Right cardiac atrium (tissue), 5 donors: ENCODE results near the gene PCSK6. TPM values are rescaled to one million over a fixed set of nuclear protein-coding genes. Genes with fewer than 3 reads are reported as not detected.

Experiments used
- ATAC-seq, 2 donors: fragments of 200-7000 bp; cut with Tn5 transposase; one replicate each; pipeline versions ENCODE4 v1.8.0 to v1.9.1; 2020; ENCODE audit warnings: moderate library complexity in 2 of 2, mild to moderate bottlenecking in 1 of 2
- DNase-seq, 3 donors: peaks; one replicate each; pipeline ENCODE4 v3.0.0-alpha.2; 2020
- H3K27ac ChIP-seq: one replicate; pipeline ENCODE4 v1.5.1; 2013; ENCODE audit warnings: mild to moderate bottlenecking, low read length, control low read depth, moderate library complexity
- H3K27me3 ChIP-seq: one replicate; pipeline ENCODE4 v1.6.1; 2013; ENCODE audit not compliant: control insufficient read depth, insufficient read depth
- H3K4me1 ChIP-seq: one replicate; pipeline ENCODE4 v1.6.1; 2013; ENCODE audit warnings: low read length; ENCODE audit not compliant: control insufficient read depth, insufficient read depth
- H3K4me3 ChIP-seq: one replicate; pipeline ENCODE4 v1.5.1; 2013; ENCODE audit warnings: low read length, control low read depth
- H3K9me3 ChIP-seq: one replicate; pipeline ENCODE4 v1.6.1; 2013; ENCODE audit warnings: low read length; ENCODE audit not compliant: control insufficient read depth
- WGBS: extraction: QIAGEN DNeasy Blood & Tissue Kit; methylation state at CpG from one replicate; pipeline ENCODE4 v1.1.7; 2013; 5-methylcytosine and 5-hydroxymethylcytosine counted together
- intact Hi-C, 4 donors: fragments of 100-400 bp; cut with DNase I; formaldehyde crosslinking; loops; one replicate each; pipeline versions ENCODE4 v1.11.0 to v1.14.0; 2022 to 2023
- polyA plus RNA-seq: library from polyadenylated mRNA; stranded (reverse); fragments of 200-250 nt; gene quantifications from one replicate; pipeline ENCODE4 v1.2.3, GENCODE V29; 2013
- total RNA-seq, 4 donors: library from RNA; stranded (reverse); fragmentation: NEBNext Ultra II Directional; extraction: Animal tissue kit (Norgen Biotek cat#: 25700); gene quantifications; one replicate each; pipeline ENCODE4 v1.2.1, GENCODE V29; 2021
- donor health status: healthy with polysubstance abuse.
- donor health status: DM: no; HTN: yes; CAD: no.
- donor health status: DM: no; HTN: no; CAD: no.
- donor health status: DM: no; HTN: yes; CAD: no; lungs with severe emphysema.
- donor health status: DM: yes; HTN: yes; CAD: no.

PCSK6 gene
- total and polyA plus RNA-seq, 5 donors = 7.7 to 21.4 (median 14.2) TPM

DNA sequence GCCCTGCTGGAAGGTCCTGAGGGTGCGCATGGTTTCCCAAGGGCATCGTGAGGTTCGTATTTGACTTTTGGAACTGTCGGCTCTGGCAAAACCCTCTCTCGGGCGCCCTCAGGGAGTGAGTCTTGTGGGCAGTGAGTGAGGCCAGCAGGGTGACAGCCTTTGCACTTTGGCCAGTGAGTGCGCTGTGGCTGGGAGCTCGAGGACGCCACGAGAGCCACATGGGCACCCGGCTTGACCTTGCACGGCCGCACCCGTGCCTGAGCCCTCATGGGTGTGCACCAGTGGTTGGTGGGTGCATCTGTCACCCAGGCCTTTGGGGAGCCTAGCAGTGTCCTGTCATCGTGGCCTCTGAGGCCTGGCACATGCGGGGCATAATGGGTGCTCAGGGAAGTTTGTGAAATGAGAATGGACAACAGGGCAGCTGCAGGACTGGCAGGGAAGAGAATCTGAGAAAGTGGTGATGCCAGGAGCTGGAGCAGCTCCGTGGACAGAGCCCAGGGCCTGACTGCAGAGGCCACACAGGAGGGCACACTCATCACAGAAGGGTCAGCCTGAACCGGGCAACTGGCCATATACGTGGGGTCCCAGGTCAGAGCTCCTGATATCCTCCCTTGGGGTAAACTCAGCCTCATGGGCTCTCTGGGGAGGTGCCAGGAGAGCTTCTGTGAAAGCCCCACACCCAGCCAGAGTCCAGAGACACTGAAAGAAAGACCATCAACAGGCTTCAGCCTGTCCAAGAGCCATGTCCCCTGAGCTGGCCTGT is 164.1 kb downstream of the PCSK6 start:
- ATAC-seq = no peak
- 91% methylated on average over 19 of the region's 19 CpGs for WGBS
- Histone ChIP-seq H3K27me3 (no peaks in the 10 kb centered on the region), H3K4me1 (no peaks in the 10 kb centered on the region), H3K27ac (no peak overlapping the region), H3K4me3 (no peak overlapping the region), H3K9me3 (no peaks in the 10 kb centered on the region)
- no peak for DNase-seq
- intact Hi-C loops = no loop called here

DNA sequence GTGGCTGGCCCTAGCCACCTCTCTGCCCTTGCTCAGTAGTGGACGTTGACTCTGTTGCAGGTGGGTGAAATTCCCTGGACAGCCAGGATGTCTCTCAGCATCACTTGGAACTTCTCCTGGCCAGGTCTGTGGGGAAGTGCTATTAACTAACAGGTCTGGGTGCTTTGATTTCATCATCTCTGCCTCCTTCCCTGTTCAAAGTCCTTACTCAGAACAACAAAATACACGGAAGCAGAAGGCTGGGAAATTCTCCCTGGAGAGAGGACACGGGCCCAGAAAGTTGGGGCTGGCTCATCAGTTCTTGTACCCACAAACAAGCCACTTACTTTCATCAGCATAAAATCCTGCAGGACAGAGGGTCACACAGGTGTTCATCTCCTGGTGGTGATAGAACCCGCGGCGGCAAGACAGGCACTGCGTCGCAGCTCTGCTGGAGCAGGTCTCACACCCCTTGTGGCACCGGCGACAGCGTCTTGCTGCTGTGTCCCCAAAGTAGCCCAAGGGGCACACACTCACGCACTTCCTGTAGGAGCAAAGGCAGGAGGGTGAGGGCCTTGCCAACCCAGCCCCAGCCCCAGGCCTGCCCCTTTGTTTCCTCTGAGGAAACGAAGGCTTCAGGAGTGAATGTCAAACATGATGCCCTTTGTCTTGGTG is 164.9 kb downstream of the PCSK6 start:
- WGBS = 85% methylated on average over 13 of the region's 13 CpGs
- intact Hi-C loops = no loop called here
- DNase-seq (no peak), ATAC-seq (no peak)
- Histone ChIP-seq H3K27me3 (no peaks in the 10 kb centered on the region), H3K4me1 (no peaks in the 10 kb centered on the region), H3K27ac (no peak overlapping the region), H3K9me3 (no peaks in the 10 kb centered on the region), H3K4me3 (no peak overlapping the region)

DNA sequence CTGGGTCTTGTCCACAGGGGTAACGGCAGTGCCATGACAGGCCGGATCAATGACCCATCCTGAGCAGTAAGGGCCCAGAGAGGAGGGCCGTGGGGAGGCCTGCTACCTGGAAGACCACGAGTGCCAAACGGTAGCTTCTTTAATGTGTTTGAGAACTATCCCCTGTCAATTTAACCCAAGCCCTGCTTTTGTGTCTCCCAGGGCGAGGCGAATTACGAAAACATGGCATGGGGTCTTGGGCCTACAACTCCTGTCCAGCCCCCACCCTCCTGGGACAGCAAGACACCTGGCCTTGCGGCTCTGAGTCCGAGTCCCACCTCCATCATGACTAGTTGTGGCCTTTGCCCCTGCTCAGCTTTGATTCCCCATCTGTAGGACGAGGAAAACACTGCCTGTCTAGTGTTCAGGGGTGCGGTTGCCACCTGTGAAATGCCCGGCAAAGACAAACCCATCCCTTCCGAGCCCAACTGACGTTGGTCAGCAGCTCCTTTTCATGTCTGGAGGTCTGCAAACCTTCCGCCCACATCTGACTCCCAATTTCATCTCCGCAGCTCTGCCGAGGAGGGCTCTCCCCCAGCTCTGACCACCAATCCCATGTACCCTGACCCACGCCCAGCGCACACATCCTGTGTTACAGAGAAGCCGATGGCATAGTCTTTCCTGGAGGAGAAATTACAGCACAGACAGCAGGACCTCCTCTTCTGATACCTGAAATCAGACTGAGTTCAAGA is 165.5 kb downstream of the PCSK6 start:
- intact Hi-C loops = no loop called here
- 91% methylated on average over 21 of the region's 21 CpGs for WGBS
- DNase-seq = no peak

DNA sequence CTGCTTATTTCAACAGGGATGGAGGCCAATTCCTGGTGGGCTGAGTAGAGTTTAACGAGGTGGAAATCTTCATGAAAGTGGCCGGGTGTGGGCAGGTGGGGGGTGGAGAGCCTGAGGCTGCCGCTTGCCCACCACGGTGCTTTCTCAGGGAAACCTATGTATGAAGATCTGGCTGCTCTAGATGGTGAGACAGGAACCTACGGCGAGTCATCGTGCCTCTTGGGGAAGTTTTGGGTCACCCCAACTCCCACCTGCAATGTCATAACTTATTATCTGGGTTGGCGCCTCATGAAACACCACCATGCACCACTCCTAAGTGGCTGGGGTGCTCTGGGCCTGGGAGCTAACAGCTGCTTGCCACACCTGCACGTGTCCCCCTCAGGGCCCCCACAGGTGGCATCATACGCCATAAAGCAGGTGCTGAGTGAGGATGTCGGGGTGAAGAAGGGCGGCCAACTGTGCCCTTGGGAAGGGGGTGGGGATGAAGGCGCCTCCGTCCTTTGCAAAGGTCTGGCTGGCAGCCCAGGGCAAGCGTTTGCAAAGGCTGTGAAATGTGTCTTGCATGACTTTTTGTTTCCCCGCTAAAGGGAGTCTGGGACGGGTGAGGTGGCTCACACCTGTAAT is 166.5 kb downstream of the PCSK6 start:
- WGBS = 90% methylated on average over 17 of the region's 17 CpGs
- intact Hi-C loops = no loop called here
- Histone ChIP-seq H3K27ac (no peak overlapping the region), H3K4me3 (no peak overlapping the region), H3K9me3 (no peaks in the 10 kb centered on the region), H3K27me3 (no peaks in the 10 kb centered on the region), H3K4me1 (peaks cover 2% of the 10 kb centered on the region)
- DNase-seq = no peak
- no peak for ATAC-seq

More for the DNA sequence above, 165.5 kb downstream of the PCSK6 start:
- Histone ChIP-seq H3K27ac (no peak overlapping the region), H3K4me3 (no peak overlapping the region), H3K4me1 (no peaks in the 10 kb centered on the region), H3K9me3 (no peaks in the 10 kb centered on the region), H3K27me3 (no peaks in the 10 kb centered on the region)
- no peak for ATAC-seq

DNA sequence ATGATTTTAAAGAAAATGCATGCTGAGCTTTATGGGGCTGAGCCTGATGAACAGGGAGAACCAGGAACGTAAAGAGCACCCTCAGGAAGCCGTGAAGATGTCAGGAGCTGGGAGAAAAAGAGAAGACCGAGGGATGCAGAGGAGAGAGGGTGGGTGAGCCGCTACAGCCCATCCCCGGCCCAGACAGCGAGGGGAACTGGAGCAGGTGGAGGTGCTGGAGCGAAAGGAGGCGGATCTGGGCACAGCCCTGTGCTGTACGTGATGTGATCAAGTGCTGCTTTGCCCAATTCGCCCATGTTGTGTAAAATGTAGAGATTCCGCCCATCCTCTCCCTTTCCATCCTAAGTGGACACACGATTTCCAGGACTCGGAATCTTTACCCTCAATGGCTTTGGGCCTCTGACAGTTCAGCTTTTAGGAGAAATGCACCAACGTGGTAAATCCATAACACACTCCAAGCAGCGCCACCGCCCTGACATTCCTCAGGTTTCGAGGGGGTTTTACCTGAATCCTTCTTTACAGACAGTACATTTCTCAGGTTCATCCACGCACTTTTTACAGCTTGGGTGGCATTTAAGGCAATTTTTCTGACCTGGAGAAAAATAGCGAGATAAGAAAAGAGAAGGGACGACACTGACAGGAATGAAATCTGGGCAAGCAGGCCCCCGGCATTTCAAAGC is 167.4 kb downstream of the PCSK6 start:
- intact Hi-C loops = no loop called here
- whole genome bisulfite sequencing = 91% methylated on average over 21 of the region's 21 CpGs
- H3K27ac ChIP-seq = no peak overlapping the region
- H3K4me3 ChIP-seq = no peak overlapping the region
- H3K27me3 ChIP-seq = no peaks in the 10 kb centered on the region
- no peak for ATAC-seq
- H3K4me1 ChIP-seq = peaks cover 2% of the 10 kb centered on the region
- no peaks in the 10 kb centered on the region for H3K9me3 ChIP-seq
- DNase-seq = no peak

DNA sequence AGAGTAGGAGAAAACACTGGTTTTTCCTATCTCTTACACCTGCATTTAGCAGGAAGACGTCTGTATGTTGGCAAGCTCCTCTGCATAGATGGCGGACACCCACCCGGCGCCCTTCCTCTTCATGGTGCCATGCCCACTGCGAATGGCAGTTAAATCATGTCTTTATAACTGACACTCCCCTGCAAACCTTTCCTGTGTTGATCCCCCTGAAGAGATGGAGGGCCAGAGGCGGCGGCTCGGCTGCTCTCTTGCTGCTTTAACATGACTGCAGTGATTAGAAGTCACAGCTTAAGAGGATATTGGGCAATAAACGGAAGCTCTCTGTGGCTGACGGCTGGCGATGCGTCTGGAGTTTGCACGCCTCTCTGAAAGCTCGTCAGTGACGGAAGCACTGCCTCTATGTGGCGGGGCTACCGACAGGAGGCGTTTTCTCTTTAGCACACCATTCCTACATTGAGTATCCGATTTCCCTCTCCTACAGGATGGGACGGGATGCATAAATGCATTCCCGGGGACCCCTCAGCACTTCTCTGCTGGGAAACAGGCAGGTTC is 168.9 kb downstream of the PCSK6 start:
- H3K4me3 ChIP-seq = no peak overlapping the region
- peak; percentile 62 to 84 for ATAC-seq

DNA sequence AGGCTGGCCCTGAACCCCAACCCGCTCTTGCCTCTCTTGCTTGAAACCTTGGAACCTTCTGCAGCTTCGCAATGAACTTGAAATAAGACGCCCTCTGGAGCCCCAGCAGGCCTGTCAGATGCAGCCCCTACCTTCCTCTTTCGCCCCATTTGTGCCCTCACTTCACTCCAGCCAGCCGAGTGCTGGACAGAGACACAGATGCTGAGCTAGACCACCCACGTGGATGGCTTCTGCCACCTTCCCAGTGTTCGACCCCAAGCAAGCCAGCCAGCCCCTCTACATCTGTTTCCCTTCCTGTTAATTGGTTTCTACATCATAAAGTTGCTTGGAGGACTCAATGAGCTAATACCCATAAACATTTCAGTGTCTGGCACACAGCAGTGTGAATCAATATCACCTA is 170.7 kb downstream of the PCSK6 start:
- Histone ChIP-seq H3K4me3 (no peak overlapping the region), H3K4me1 (peaks cover 2% of the 10 kb centered on the region), H3K27me3 (no peaks in the 10 kb centered on the region), H3K27ac (no peak overlapping the region), H3K9me3 (no peaks in the 10 kb centered on the region)
- intact Hi-C loops = no loop called here
- WGBS = 57% methylated on average over 7 of the region's 7 CpGs
- DNase-seq = no peak
- ATAC-seq = no peak

More for the DNA sequence above, 168.9 kb downstream of the PCSK6 start:
- Histone ChIP-seq H3K9me3 (no peaks in the 10 kb centered on the region), H3K4me1 (peaks cover 2% of the 10 kb centered on the region), H3K27ac (no peak overlapping the region), H3K27me3 (no peaks in the 10 kb centered on the region)
- intact Hi-C loops = no loop called here
- peak; percentile 54 to 80 (median 77) for DNase-seq
- 57% methylated on average over 21 of the region's 21 CpGs for WGBS

DNA sequence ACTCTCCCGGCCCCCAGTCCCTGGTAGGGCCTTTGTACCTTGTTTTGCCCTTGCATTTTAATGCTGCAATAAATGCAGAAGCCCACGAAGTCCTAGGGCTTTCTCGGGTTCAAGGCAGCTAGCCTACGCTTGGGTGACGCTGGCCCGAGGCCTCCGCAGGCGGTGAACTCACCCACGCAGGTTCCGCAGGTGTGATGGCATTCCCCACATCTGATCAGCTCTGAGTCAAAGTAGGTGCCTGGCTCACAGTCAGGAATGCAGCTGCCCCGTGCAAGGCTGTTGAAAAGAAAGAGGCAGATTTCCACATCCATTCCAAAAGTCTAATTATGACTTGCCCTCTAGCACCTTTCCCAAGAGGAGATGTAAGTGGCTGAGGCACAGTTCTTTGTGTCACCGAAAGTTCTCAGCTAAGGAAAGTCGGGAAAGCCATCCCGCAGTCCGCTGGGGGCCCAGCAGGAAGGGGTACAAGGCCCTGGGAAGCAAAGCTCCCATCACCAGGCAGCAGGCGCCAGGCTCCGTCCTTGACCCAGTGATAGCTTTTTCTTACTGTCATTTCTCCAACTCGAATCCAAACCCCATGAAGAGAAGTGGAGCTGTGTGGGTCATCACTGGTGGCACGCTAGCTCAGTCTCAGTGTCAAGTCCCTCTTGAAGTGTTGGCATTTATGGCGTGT is 171.2 kb downstream of the PCSK6 start:
- intact Hi-C loops = no loop called here
- H3K27me3 ChIP-seq = no peaks in the 10 kb centered on the region
- H3K9me3 ChIP-seq = no peaks in the 10 kb centered on the region
- H3K4me1 ChIP-seq = peaks cover 2% of the 10 kb centered on the region
- no peak overlapping the region for H3K4me3 ChIP-seq
- H3K27ac ChIP-seq = no peak overlapping the region
- ATAC-seq (no peak), DNase-seq (no peak)
- 79% methylated on average over 20 of the region's 20 CpGs for WGBS

DNA sequence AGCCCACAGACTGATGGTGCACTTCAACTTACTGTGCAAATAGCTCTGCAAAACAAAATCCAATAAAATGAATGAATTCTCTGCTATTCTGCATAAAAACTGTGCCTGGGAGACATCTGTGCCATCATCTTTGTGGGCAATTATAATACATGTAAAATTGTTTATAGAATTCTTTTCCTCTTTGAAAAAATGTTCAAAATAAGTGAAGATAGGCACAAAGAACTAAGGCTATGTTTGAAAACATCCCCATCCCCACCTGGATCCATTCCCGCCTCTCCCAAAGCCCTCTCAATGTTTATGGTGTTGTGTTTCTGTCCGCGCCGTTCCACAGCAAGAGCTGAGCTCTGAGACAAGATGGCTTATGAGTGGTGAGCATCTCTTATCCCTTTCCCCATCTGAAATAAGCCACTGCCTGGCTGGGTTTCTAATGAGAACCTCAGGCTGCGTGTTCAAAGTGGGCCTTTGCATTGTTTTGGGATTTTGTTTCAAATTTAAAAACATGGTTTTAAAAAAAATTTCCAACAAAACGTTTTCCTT is 172.1 kb downstream of the PCSK6 start:
- Histone ChIP-seq H3K4me3 (no peak overlapping the region), H3K9me3 (no peaks in the 10 kb centered on the region), H3K27me3 (no peaks in the 10 kb centered on the region), H3K27ac (no peak overlapping the region), H3K4me1 (peaks cover 2% of the 10 kb centered on the region)
- DNase-seq (no peak), ATAC-seq (no peak)
- 89% methylated on average over 6 of the region's 6 CpGs for whole genome bisulfite sequencing
- intact Hi-C loops = no loop called here

DNA sequence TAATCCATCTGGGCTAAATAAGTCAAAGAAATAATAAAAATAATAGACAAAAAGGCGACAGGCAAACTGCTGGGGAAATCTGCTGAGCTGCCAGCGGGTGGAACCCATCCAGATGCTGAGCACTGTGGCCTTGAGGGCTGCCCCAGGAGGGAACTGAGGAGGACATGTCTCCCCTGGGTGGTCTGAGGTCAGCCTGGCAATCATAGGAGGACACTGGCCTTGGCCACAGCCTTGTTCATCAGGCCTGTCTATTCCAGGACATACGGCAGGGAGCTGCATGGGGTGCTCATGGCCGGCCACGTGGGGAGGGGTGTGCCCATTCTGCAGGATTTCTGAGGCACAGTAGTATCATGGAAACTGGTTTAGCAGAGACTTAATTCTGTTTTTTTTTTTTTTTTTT is 173.0 kb downstream of the PCSK6 start:
- Histone ChIP-seq H3K4me1 (peaks cover 2% of the 10 kb centered on the region), H3K27ac (no peak overlapping the region), H3K27me3 (no peaks in the 10 kb centered on the region), H3K4me3 (no peak overlapping the region), H3K9me3 (no peaks in the 10 kb centered on the region)
- DNase-seq (no peak), ATAC-seq (no peak)
- WGBS = 83% methylated on average over 5 of the region's 5 CpGs
- intact Hi-C loops = no loop called here
